C4-2B (cell line): ENCODE measurements around the gene SYT14.

Experiments
- CTCF ChIP-seq: fragments of 450-650 bp; conservative IDR thresholded peaks from 2 replicates; pipeline ENCODE4 v1.5.1; 2017; ENCODE audit warnings: mild to moderate bottlenecking
- ZFX ChIP-seq: fragments of 450-650 bp; IDR thresholded peaks from 2 replicates; pipeline ENCODE4 v1.6.1; 2017

DNA sequence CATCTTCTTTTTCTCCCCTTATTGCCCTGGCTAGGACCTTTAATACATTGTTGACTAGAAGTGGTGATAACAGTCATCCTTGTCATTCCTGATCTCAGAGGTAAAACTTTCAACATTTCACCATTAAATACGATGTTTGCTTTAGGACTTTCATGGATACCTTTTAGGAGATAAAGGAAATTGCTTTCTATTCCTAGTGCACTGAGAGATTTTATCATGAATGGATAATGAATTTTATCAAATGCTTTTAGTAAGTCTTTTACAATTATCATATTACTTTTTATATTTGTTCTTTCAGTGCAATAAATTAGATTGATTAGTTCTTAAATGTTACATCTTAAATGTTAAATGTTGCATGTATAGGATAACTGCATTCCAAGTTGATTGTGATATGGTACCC, 147.3 kb downstream of the SYT14 start:
- TF ChIP-seq CTCF (no peak), ZFX (no peak)
